CD1c-positive myeloid dendritic cell (primary cell): ENCODE results near the gene TBXA2R.
A peak's percentile ranks its signal among the peaks of the same experiment; 100 is the strongest.

Source experiments
- DNase-seq: peaks from one replicate; pipeline ENCODE4 v3.0.0-alpha.2; 2016; ENCODE audit errors: extremely low spot score

TBXA2R gene

GRCh38 chr19:3619631-3620012, 12.9 kb upstream of the TBXA2R start:
- DNase-seq: no peak

GRCh38 chr19:3618811-3619630, 12.3 kb upstream of the TBXA2R start:
- no peak for DNase-seq

DNA sequence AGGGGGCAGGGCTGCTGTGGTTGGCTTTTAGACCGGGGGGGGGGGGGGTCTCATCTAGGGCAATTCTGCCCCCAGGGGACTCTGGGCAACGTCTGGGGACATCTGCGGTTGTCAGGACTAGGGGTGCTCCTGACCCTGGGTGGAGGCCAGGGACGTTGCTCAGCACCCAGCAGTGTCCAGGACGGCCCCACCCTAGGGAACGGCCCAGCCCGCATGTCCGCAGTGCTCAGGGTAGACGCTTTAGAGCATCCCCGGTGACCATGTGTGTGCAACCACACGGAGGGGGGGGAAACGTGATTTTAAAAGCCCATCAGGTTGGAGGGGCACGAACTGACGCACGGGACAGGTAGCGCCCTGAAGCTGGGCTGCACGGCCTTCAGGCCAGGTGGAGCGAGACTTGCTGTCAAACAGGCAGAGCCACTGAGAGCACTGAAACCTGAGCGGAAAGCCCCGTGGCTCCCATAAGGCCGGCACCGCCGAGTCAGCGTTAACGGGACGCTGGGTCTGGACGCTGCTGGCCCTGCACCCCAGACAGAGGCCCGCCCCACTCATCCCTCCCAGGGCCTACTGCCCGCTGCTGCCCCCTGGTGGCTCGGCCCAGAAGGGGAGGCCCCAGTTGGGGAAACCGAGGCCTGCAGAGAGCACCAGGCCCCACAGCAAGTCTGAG, 11.6 kb upstream of the TBXA2R start:
- DNase-seq: peak; percentile 62

GRCh38 chr19:3617463-3617862, 10.8 kb upstream of the TBXA2R start:
- DNase-seq: peak; percentile 19

GRCh38 chr19:3615524-3616135, 9.0 kb upstream of the TBXA2R start:
- no peak for DNase-seq

DNA sequence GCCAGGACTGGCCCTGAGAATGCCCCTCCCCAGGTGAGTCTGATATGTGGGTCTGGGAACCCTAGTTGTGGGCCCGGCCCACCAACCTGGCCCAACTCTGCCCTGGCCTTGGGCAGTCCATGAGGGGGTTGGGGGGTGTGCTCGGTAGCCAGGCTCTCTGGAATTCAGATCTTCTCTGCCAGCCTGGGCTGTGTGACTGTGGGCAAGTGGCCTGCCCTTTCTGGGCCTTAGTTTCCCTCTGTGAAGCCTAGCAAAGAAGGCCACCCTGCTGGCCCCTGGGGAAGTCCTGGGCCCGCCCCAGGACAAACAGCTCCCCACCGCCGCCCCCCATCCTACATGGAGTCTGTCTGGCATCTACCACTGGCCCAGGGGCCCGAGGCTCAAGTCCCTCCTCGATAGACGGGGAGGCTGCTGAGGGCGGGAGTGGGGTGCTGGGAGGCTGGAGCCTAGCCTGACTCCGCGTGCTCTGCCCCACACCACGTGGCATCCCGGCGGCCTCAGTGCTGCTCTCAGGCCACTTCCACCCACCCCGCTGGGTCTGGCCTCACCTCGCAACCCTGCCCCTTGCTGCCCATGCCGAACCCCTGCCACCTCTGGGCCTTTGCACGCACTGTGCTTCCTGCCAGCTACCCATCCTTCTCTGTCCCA, 8.3 kb upstream of the TBXA2R start:
- no peak for DNase-seq

DNA sequence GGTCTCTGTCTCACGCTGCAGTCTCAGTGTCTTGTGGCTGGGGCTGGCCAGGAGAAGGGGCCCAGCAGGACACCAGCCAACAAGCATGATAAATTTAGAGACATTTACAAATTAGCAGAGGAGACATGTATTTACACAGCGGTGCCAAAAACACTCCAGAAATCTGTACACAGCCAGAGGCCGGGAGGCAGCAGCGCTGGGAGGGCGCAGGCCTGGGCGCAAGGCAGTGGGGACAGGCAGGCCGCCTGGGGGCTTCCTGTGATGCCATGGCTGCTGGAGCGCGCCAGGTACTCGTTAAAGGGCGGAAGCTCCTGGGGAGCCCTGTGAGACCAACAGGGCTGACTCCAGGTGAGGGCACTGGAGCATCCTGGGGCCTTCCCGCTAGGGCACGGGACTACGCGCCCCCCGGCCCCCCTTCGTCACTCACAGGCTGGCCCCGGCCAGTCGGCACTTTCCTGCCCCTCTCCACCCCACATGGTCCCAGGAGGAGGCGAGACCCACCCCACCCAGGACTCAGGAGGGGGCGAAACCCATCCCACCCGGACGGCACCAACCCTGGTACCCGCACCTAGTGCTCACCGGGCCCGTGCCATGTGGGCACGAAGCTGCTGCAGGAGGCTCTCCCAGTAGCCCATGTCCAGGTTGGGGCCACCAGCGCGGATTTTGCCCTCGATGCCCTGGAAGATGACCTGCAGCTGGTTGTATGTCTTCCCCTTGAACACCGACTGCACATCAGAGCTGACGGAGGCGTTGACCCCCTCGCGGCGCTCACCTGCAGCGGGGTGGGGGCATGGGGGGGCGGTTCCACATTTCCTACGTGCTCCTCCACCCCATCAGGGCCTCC, 7.4 kb upstream of the TBXA2R start:
- DNase-seq: no peak

DNA sequence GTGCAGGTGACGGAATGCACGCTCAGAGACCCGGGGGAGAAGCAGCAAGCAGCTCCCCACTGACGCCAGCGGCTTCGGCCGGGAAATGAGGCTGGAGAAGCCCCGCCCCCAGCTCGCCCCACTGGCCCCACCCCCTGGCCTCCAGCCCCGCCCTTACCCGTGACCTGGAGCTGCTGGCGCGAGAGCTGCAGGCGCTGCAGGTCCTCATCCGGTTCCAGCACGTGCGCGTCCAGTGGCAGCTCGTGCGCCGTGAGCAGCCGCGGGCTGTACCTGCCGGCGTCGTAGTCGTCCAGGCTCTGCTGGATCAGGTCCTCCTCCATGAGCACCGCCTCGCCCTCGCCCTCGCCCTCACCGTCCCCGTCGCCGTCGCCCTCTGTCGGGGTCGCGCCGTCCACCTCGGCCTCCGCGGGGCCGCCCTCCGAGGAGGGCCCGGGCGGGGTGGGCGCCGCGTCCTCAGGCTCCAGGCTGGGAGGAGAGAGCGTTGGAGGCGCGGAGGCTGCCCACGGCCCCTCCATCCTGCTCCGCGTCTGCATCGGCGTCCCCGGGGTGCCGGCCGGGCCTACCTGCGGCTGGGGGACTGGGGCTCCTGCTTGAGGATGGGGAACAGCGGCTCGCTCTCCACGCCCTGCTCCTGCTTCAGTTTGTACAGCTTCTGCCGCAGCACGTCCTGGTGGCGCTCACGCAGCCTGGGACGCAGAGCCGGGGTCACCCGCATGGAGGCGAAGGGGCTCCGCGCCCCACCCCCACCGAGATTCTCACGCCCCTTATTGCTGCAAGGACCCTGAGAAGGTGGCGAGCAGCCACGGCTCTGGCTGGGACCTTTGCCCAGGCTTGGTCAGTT, 6.4 kb upstream of the TBXA2R start:
- DNase-seq: no peak

DNA sequence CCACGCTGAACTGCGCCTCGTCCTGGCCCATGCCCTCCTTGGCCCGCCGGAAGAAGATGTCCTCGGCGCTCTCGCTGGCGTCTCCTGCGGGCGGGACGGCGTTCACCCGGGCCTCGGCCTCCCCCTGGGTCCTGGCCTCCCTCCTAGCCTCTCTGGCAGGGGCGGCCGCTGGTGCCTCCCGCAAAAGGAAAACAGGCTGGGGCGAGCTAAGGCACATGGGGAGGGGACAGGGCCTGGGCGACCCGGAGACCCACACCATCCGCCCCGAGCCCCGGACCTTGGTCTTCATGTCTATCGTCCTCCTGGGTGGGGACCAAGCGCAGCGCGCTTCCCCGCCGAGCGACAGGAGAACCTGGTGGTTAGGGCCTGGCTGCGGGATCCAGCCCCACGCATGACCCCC, 5.7 kb upstream of the TBXA2R start:
- no peak for DNase-seq

GRCh38 chr19:3611841-3612240, 5.2 kb upstream of the TBXA2R start:
- DNase-seq: no peak

DNA sequence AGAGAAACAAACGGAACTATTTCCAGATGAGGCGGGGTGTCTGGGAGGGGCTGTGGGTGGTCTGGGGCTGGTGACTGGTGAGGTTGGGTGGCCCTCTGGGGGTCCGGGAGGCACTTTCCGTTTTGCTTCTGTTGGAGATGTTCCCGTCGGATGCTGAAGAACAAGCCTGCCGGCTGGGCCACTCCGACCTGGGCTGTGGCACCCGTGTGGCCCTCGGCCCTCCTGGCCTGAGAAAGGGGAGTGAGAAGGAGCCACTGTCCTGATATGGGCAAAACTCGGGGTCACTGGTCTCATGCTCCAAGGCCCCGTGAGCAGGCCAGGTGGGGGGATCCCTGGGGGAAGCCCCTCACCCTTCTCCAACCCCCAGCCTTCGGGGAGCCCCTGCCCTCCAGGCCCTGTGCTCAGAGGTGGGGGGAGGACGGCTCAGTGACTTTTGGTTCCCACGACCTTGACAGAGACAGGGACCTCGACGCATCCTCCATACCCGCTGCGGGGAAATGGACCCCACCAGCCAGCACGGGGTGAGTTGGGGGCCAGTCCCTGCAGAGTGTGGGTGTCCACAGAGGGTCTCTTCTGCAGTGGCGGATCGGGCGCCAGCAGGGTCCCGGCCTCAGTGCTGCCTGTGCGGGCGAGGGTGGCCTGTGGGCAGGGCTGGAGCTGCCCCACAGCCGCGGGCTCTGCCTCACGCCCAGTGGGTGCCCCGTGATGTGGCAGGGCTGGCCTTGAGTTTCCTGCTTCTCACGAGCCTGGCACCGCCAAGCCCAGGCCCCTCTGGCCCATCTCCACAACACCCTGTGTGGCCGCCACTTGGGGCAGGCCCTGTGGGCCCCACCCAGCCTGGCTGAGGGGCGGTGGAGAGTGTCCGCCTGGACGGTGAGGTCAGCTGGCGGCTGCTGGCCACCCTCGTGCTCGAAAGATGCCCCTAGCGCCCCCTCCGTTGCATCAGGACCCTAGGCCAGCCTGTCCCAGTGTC, 4.4 kb upstream of the TBXA2R start:
- no peak for DNase-seq

DNA sequence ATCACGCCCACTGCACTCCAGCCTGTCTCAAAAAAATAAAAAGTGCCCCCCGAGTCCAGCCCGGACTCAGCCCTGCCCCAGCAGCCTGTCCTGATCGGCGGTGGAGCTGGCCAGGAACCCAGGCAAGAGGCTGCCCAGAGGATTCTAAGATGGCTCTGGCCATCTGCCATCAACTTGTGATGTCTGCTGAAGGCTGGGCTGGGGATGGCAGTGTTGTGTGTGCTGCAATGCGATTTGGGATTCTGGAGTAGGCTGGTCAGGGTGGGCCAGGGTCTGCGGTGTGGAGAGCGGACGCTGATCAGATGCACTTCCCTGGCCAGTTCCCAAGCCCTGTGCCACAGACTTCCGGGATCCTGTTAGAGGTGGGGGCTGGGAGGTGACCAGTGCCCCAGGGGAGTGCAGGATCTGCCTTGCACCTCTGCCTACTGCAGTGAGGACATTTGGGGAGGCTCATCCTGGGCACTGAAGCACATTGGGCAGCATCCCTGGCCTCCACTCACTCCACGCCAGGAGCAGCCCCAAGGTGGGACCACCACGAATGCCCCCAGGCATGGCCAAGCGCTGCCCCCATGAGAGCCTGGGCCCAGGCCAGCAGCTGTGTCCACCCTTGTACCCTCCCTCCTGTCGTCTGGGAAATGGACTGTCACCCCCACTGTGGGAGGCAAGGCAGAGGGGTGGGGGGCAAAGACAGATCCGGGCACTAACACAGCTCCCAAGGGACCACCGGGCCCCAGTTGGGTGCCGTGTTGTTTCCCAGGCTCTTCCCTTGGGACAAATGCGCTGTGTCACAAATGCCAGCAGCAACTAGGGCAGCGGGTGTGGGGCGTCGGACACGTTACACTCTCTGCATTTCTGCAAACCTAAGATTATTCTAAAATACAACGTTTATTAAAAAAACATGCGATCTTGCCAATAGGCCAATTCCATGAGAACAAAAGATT, 3.4 kb upstream of the TBXA2R start:
- no peak for DNase-seq

DNA sequence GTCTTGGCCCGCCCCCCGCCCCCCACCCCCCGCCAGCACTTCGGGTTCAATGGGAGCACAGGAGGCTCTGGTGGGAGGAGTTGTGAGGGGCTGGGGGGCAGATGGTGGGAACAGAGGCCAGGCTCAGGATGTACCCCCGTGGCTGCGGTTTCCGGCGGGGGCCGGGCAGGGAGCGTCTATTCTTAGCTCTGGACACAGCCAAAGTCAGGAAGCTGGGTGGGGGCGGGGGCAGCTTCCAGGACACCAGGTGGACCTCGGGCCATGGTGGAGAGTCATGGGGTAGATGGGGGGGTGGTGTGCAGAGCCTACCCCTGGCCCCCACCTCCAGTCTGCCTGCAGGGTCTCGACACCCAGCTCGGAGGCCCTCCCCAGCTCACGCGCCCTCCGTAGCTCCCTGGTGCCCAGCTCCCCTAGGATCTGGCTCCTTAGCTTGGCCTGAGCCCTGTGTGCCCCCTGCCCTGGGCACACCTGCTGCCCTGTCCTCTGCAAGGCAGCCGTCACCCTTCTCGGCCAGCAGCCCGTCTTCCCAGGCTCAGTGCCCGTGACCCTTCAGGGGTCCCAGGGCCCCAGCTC, 2.2 kb upstream of the TBXA2R start:
- DNase-seq: no peak

DNA sequence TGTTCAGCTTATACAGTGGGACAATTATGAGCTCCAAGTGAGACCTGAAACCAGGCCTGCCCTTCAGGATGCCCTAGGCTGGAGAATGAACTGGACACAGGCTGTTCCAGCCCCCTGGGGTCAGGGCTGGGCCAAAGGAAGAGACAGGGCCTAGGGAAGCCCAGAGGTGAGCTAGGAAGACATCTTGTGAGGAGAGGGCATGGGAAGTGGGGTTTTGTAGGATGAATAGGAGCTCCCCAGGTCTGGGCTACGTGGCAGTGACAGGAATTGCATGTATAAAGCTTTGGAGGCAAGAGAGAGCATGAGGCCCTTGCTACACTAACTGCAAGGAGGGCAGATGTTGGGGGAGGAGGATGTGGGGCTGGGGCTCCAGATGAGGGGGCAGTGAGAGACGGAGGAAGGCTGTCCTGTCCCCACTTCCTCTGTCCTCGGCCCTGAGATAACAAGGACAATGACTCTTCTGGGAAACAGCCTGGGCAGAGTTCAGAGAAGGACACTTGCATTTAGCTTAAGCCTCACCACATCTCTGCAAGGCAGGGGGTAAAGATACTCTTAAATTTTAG, 1.5 kb upstream of the TBXA2R start:
- peak; percentile 24 for DNase-seq

DNA sequence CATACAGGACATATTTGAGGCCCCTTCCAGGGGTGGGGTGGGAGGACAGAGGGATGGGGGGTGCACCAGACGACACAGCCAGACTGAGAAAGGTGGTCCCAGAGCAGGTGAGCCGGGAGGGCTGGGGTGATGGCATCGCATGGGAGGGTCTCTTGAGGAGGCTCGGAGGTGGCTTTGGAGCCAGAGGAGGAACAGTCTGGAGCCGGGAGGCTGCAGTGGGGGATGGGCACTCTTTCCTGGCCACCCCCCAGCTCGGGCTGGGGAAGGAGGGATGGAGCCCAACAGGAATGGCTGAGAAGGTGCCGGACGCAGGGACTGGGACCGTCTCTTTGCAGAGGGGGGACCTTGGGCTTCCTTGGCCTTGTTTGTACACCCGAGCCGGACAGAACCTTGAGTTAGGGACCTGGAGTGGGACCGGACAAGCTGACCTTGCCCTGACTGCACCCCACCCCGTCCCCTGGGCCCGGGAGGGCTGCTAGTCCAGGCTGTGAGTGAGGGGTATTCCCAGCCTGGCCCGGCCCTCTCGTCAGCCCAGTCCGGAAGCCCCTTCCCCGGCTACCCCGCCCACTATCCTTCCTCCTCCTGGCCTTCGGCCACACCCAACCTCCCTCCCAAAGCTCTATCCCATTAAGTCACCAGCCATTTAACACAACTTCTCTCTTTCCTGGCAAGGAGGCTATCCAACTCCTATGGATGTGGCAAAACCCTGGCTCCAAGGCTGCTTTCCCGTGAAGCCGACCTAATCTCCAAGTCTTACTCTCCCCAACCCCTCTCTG, 816 bp upstream of the TBXA2R start:
- DNase-seq: peak; percentile 54

GRCh38 chr19:3606174-3606689, 443 bp downstream of the TBXA2R start:
- no peak for DNase-seq

GRCh38 chr19:3605770-3606169, 905 bp downstream of the TBXA2R start:
- DNase-seq: no peak
